AG09319 (cell line): ENCODE data around the gene RARRES2.
"Not testable (repeated sequence)": the region's sequence is repeated elsewhere in the genome, so short reads cannot be mapped to it uniquely, and the experiment has no call there.

ENCODE experiments used
- DNase-seq: peaks from one replicate; pipeline ENCODE4 v3.0.0-alpha.2; 2010; ENCODE audit warnings: low read depth; ENCODE audit errors: extremely low read depth
- CTCF ChIP-seq: IDR thresholded peaks from 2 replicates; pipeline ENCODE4 v1.5.1; 2011; ENCODE audit warnings: low read depth, mild to moderate bottlenecking, inconsistent platforms, low read length, moderate library complexity

RARRES2 gene

GRCh38 chr7:150341263-150342120 lies at the start of gene RARRES2:
RARRES2 (minus strand) TSS chr7:150341629; CDS start chr7:150340609, 1,020 bp downstream.
- no peak for DNase-seq

GRCh38 chr7:150390205-150390604 lies 48.8 kb upstream of the RARRES2 start:
- TF ChIP-seq CTCF, result no peak
- no peak for DNase-seq

More at GRCh38 chr7:150341263-150342120, at the start of gene RARRES2:
- no peak for TF ChIP-seq CTCF

GRCh38 chr7:150389532-150389816 lies 48.0 kb upstream of the RARRES2 start:
- no peak for DNase-seq
- TF ChIP-seq CTCF, result no peak

GRCh38 chr7:150388709-150389531 lies 47.5 kb upstream of the RARRES2 start:
- no peak for DNase-seq
- TF ChIP-seq CTCF, result peak; percentile 61

- no peak for DNase-seq
- no peak for TF ChIP-seq CTCF
These were observed 46.9 kb upstream of the RARRES2 start for GRCh38 chr7:150388306-150388705.

GRCh38 chr7:150385884-150386283 lies 44.5 kb upstream of the RARRES2 start:
- not testable (repeated sequence) for DNase-seq

GRCh38 chr7:150385302-150385723 lies 43.9 kb upstream of the RARRES2 start:
- no peak for TF ChIP-seq CTCF
- no peak for DNase-seq
